ENCODE results near the gene ACAP2.

- TF ChIP-seq, protein P1, sequence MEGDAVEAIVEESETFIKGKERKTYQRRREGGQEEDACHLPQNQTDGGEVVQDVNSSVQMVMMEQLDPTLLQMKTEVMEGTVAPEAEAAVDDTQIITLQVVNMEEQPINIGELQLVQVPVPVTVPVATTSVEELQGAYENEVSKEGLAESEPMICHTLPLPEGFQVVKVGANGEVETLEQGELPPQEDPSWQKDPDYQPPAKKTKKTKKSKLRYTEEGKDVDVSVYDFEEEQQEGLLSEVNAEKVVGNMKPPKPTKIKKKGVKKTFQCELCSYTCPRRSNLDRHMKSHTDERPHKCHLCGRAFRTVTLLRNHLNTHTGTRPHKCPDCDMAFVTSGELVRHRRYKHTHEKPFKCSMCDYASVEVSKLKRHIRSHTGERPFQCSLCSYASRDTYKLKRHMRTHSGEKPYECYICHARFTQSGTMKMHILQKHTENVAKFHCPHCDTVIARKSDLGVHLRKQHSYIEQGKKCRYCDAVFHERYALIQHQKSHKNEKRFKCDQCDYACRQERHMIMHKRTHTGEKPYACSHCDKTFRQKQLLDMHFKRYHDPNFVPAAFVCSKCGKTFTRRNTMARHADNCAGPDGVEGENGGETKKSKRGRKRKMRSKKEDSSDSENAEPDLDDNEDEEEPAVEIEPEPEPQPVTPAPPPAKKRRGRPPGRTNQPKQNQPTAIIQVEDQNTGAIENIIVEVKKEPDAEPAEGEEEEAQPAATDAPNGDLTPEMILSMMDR (IDR thresholded peaks at IDR 0.05; ENCODE audit: low read depth, low read length, poor library complexity, severe bottlenecking) = no peak
- no peak for TF ChIP-seq EZH2phosphoT487 (IDR thresholded peaks at IDR 0.05; ENCODE audit: borderline replicate concordance, low read length)
These were observed 201.0 kb downstream of the ACAP2 start for GRCh38 chr3:195241592-195242355.
